Pancreas (tissue), 10 donors: ENCODE data around the gene MAFG. TPM values are rescaled to one million over a fixed set of nuclear protein-coding genes. Genes with fewer than 3 reads are reported as not detected.

Source experiments
- ATAC-seq, 4 donors: fragments of 200-7000 bp; cut with Tn5 transposase; one replicate each; pipeline versions ENCODE4 v1.8.0 to v1.9.1; 2020; ENCODE audit warnings: mild to moderate bottlenecking in 4 of 4, moderate library complexity in 4 of 4
- DNase-seq, 6 donors: peaks; one replicate each; pipeline ENCODE4 v3.0.0-alpha.2; 2020
- FAIRE-seq: peaks from 2 replicates; lab custom pipeline; 2012; peaks lifted over from hg19 to GRCh38; lab: Jason Lieb, UNC
- H3K27ac ChIP-seq, 4 donors: fragments of 200-600 bp; sonication (generic); 1 replicate in 3 of 4; 2 replicates in 1 of 4; pipeline versions ENCODE4 v1.5.0 to v1.8.0; 2020
- H3K27me3 ChIP-seq, 4 donors: fragments of 200-600 bp; one replicate each; pipeline ENCODE4 v1.8.0; 2021
- H3K36me3 ChIP-seq, 3 donors: fragments of 200-600 bp; sonication (generic) in 1 of 3; one replicate each; pipeline versions ENCODE4 v1.5.0 to v1.8.0; 2020 to 2021
- H3K4me1 ChIP-seq, 3 donors: fragments of 200-600 bp; one replicate each; pipeline ENCODE4 v1.8.0; 2021
- H3K4me3 ChIP-seq, 4 donors: fragments of 200-600 bp; sonication (generic) in 2 of 4; one replicate each; pipeline versions ENCODE4 v1.5.0 to v1.8.0; 2020 to 2021
- H3K9me3 ChIP-seq, 4 donors: fragments of 200-600 bp; one replicate each; pipeline ENCODE4 v1.8.0; 2021
- CTCF ChIP-seq, 4 donors: fragments of 200-600 bp; sonication (generic) in 3 of 4; IDR thresholded peaks; one replicate each; pipeline versions ENCODE4 v1.5.0 to v1.8.0; 2021; ENCODE audit warnings: antibody characterized with exemption in 4 of 4
- WGBS, 2 donors: extraction: QIAGEN DNeasy Blood & Tissue Kit; methylation state at CpG; one replicate each; pipeline ENCODE4 v1.1.7; 2013; 5-methylcytosine and 5-hydroxymethylcytosine counted together
- intact Hi-C, 3 donors: fragments of 100-400 bp; cut with DNase I; formaldehyde crosslinking; loops; one replicate each; pipeline versions ENCODE4 v1.11.1 to v1.14.2; 2022
- polyA plus RNA-seq, 2 donors: library from polyadenylated mRNA; stranded (reverse); fragments of 200-250 nt; gene quantifications; one replicate each; pipeline ENCODE4 v1.2.3, GENCODE V29; 2013
- total RNA-seq, 6 donors: library from RNA; stranded (reverse); fragmentation: NEBNext Ultra II Directional in 4 of 6; extraction: Animal tissue kit (Norgen Biotek cat#: 25700) in 4 of 6; gene quantifications; one replicate each; pipeline versions ENCODE4 v1.2.1 to v1.2.4, GENCODE V29; 2021 to 2023
- donor health status: healthy with polysubstance abuse.
- donor health status: DM: no; HTN: no; CAD: no; lungs with moderate emphysema.
- donor health status: DM: no; HTN: no; CAD: no.
- donor health status: control.
- donor health status: control.
- donor health status: Bipolar disorder and iron deficiency.
- donor health status: DM: yes; HTN: yes; CAD: no.
- donor health status: DM: no; HTN: no; CAD: no.
- donor health status: DM: no; HTN: no; CAD: no.
- donor health status: DM: yes; HTN: yes; CAD: no.

MAFG gene
- total and polyA plus RNA-seq, 8 donors: 6.4 to 11.1 (median 8.0) TPM

DNA sequence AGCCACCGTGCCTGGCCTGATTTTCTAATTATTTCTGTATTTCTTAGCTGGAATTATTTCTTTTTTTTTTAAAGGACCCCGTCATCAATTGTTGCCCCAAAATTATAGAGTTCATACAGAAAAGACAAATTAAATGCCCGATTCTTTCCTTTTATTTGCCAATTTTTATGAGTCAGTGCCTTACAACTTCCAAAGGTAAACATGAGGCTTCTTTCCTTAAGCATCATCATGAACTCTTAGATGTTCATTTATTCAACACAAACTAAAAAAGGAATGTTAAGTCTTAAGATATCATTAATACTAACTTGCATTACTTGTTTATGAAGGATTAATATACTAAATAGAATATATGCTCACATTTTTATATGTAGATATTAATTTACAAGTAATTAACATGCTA lies 49.2 kb downstream of the MAFG start:
- Histone ChIP-seq H3K27me3 (no peaks in the 10 kb centered on the region), H3K36me3 (no peaks in the 10 kb centered on the region), H3K9me3 (no peaks in the 10 kb centered on the region), H3K4me1 (no peaks in the 10 kb centered on the region), H3K4me3 (no peak overlapping the region), H3K27ac (no peak overlapping the region)
- intact Hi-C loops: no loop called here
- WGBS, 2 donors: 89 to 92% methylated on average over 3 of the region's 3 CpGs
- ATAC-seq (no peak), FAIRE-seq (no peak), DNase-seq (no peak)
- no peak for TF ChIP-seq CTCF (IDR thresholded peaks at IDR 0.05)

- Histone ChIP-seq H3K4me3 (no peak overlapping the region), H3K9me3 (no peaks in the 10 kb centered on the region), H3K4me1 (peaks cover 0 to 2% (median 0%) of the 10 kb centered on the region in 3 donors), H3K27ac (no peak overlapping the region), H3K27me3 (no peaks in the 10 kb centered on the region), H3K36me3 (no peaks in the 10 kb centered on the region)
- intact Hi-C loops: no loop called here
- TF ChIP-seq CTCF (IDR thresholded peaks at IDR 0.05): no peak
- ATAC-seq: no peak
- WGBS, 2 donors: 89 to 90% methylated on average over 5 of the region's 5 CpGs
- no peak for DNase-seq
- FAIRE-seq: no peak
Measured at GRCh38 chr17:81877569-81877968, 50.0 kb downstream of the MAFG start.

- Histone ChIP-seq H3K4me3 (peak overlapping the region; percentile 59 to 96 (median 84)), H3K36me3 (peaks cover 0 to 16% (median 10%) of the 10 kb centered on the region in 3 donors), H3K27ac (peak overlapping the region; percentile 96 to 100 (median 98)), H3K4me1 (peaks cover 10 to 31% (median 19%) of the 10 kb centered on the region in 3 donors), H3K27me3 (no peaks in the 10 kb centered on the region), H3K9me3 (no peaks in the 10 kb centered on the region)
- intact Hi-C loops: no loop called here
- no peak for TF ChIP-seq CTCF (IDR thresholded peaks at IDR 0.05)
- ATAC-seq (peak; percentile 62 to 72 (median 66)), DNase-seq (peak; percentile 93 to 99 (median 96)), FAIRE-seq (no peak)
- 1% methylated on average over 68 to 86 of the region's 86 CpGs for WGBS, 2 donors
Measured at GRCh38 chr17:81871387-81872230, 55.9 kb downstream of the MAFG start.

GRCh38 chr17:81870981-81871386 lies 56.6 kb downstream of the MAFG start, which contains the start of gene ARHGDIA:
Gene ARHGDIA, minus strand, starts transcription at chr17:81871337. Its CDS starts 1,407 bp downstream, at chr17:81869930.
- Histone ChIP-seq H3K9me3 (no peaks in the 10 kb centered on the region), H3K36me3 (peaks cover 0 to 16% (median 10%) of the 10 kb centered on the region in 3 donors), H3K4me3 (peak within 1 kb of the TSS; percentile 59 to 96 (median 84)), H3K27me3 (no peaks in the 10 kb centered on the region), H3K4me1 (peaks cover 16 to 37% (median 26%) of the 10 kb centered on the region in 3 donors), H3K27ac (peak within 1 kb of the TSS; percentile 96 to 100 (median 98))
- DNase-seq (no peak), ATAC-seq (peak in 1 of 4 donors; percentile 0), FAIRE-seq (no peak)
- intact Hi-C loops: no loop called here
- TF ChIP-seq CTCF (IDR thresholded peaks at IDR 0.05): no peak
- 1% methylated on average over 19 to 64 of the region's 64 CpGs for WGBS, 2 donors
